Subcutaneous abdominal adipose tissue (tissue), 5 donors: Measurements from ENCODE around the gene PXMP4.

Experiments
- H3K27ac ChIP-seq: one replicate; pipeline ENCODE4 v1.7.0; 2013; ENCODE audit warnings: low read depth, mild to moderate bottlenecking, inconsistent platforms, low read length, moderate library complexity
- H3K27me3 ChIP-seq, 5 donors: one replicate each; pipeline ENCODE4 v1.7.0; 2013; ENCODE audit warnings: low read length in 5 of 5, inconsistent platforms in 1 of 5; ENCODE audit not compliant: control insufficient read depth in 5 of 5, insufficient read depth in 4 of 5
- H3K36me3 ChIP-seq, 5 donors: one replicate each; pipeline ENCODE4 v1.7.0; 2013; ENCODE audit warnings: low read length in 5 of 5; ENCODE audit not compliant: control insufficient read depth in 5 of 5, insufficient read depth in 5 of 5
- H3K4me1 ChIP-seq, 5 donors: one replicate each; pipeline ENCODE4 v1.7.0; 2013; ENCODE audit warnings: low read length in 5 of 5, mild to moderate bottlenecking in 3 of 5, moderate library complexity in 1 of 5; ENCODE audit not compliant: control insufficient read depth in 5 of 5, insufficient read depth in 5 of 5
- H3K4me3 ChIP-seq, 5 donors: one replicate each; pipeline ENCODE4 v1.7.0; 2013; ENCODE audit warnings: low read length in 5 of 5, low read depth in 1 of 5
- H3K9ac ChIP-seq, 5 donors: one replicate each; pipeline ENCODE4 v1.7.0; 2013; ENCODE audit warnings: low read length in 5 of 5, mild to moderate bottlenecking in 4 of 5, moderate library complexity in 3 of 5
- H3K9me3 ChIP-seq, 5 donors: one replicate each; pipeline ENCODE4 v1.7.0; 2013; ENCODE audit warnings: low read length in 5 of 5; ENCODE audit not compliant: control insufficient read depth in 5 of 5
- donor health status: healthy.
- donor health status: healthy.
- donor health status: healthy.
- donor health status: healthy.
- donor health status: healthy.

The PXMP4 gene

DNA sequence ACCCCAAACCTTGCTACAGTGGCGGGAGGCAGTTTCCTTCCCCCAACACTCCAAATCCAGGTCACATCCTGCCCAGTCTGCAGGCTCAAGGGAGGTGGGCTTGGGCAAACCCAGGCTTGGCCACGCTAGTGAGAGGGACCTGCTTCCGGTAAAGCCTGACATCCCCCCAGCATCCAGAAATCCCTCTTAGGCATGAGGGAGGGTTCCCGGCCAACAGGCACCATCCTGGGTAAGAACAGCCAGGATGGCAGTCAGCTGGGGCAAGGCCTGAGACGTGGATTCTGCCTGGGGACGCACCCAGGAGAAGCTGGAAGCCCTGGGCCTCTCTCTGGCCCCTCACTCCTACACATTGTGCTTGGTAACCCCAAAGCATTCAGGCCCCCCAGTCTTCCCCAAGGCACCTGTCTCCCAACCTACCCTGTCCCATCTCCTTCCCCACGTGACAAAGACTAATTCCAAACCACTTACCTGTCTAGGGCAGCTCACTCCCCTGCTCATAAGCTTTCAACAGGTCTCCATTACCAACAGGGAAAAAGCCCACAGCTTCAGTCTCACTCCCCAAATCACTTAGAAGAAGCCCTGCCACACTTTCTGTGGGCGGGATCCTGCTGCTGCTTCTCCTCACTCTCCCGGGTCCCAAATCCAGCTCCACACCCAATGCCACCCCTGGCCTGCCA is 55.9 kb downstream of the PXMP4 start:
- Histone ChIP-seq H3K36me3 (peaks cover 0 to 22% (median 12%) of the 10 kb centered on the region in 5 donors), H3K9me3 (no peaks in the 10 kb centered on the region), H3K9ac (peak overlapping the region in 3 of 5 donors; percentile 59 to 82 (median 64)), H3K27ac (no peak overlapping the region), H3K4me3 (peak overlapping the region; percentile 62 to 77 (median 67)), H3K4me1 (peaks cover 3 to 45% (median 42%) of the 10 kb centered on the region in 5 donors), H3K27me3 (no peaks in the 10 kb centered on the region)

DNA sequence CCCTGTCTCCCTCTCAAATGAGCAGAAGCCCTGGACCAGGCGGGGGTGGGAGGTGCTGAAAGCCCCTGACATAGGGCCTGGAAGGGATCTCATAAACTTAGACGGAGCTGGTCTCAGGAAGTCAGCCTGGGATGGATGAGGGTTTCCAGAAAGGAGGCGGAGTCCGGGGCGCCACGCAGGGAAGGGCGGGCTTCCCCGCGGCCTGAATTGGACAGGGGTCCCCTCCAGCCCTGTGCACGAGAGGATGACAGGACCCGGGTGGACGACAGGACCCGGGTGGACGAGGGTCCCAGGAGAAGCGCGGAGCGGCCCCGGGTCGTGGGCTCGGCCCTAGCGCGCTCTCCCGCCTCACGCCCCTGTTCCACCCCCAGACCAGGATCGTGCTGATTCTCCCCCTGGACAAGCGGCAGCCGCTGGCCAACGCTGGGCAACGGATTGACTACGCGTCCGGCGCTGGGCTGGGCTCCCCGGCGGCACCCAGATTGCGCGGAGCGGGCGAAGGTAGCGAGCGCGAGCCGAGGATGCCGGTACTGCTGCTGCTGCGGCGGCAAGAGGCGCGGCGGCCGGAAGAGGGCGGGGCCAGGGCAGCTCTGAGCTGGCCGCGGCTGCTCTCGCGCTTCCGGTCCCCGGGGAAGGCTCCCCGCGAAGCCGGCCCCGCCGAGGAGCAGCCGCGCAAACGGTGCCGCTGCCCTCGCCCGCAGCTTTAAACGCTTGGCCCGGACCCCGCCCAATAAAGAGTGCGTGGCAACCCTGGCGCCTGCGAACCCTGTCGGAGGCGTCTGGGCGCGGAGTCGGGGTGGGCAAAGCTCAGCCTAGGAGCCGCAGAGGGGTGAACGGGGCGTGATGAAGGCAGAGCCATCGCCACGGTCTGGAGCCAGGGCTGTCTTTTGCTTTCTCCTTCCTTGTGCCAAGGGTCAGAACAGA is 56.7 kb downstream of the PXMP4 start:
- Histone ChIP-seq H3K4me1 (peaks cover 3 to 43% (median 41%) of the 10 kb centered on the region in 5 donors), H3K4me3 (peak overlapping the region; percentile 62 to 77 (median 67)), H3K27ac (peak overlapping the region; percentile 10), H3K36me3 (peaks cover 0 to 22% (median 15%) of the 10 kb centered on the region in 5 donors), H3K9me3 (no peaks in the 10 kb centered on the region), H3K9ac (peak overlapping the region in 3 of 5 donors; percentile 59 to 82 (median 64)), H3K27me3 (no peaks in the 10 kb centered on the region)

DNA sequence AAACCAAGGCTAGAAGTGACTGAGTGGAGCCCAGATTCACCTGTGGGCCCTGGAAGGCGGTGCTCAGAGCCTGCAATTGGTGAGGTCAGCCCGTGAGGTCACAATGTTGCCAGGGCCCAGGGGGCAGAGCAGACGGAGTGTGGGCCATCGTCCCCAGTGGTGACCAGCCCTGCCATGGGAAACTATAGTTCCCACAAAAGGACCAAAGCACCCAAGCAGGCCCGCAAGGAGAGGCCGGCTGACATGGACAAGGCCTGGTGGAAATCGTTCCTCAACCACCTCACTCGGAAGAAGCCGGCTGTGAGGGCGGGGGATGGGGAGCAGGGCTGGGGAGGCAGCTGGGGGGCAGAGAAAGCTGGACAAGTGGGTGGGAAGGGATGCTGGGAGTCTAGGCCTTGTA is 57.9 kb downstream of the PXMP4 start, which contains the start of gene C20orf144:
TSS of gene C20orf144 (plus strand) at position 156 of the 400 bp plus-strand sequence. CDS start at position 175, 19 bp downstream.
- no peaks in the 10 kb centered on the region for H3K27me3 ChIP-seq
- H3K9me3 ChIP-seq = no peaks in the 10 kb centered on the region
- peak within 1 kb of the TSS in 3 of 5 donors; percentile 41 to 82 (median 48) for H3K9ac ChIP-seq
- peaks cover 3 to 30% (median 28%) of the 10 kb centered on the region in 5 donors for H3K4me1 ChIP-seq
- H3K4me3 ChIP-seq = peak within 1 kb of the TSS; percentile 40 to 77 (median 67)
- peaks cover 0 to 34% (median 27%) of the 10 kb centered on the region in 5 donors for H3K36me3 ChIP-seq
- peak within 1 kb of the TSS; percentile 10 for H3K27ac ChIP-seq

- peaks cover 3 to 18% (median 16%) of the 10 kb centered on the region in 5 donors for H3K4me1 ChIP-seq
- peaks cover 0 to 39% (median 31%) of the 10 kb centered on the region in 5 donors for H3K36me3 ChIP-seq
- H3K9me3 ChIP-seq = no peaks in the 10 kb centered on the region
- no peak overlapping the region for H3K27ac ChIP-seq
- no peak overlapping the region for H3K9ac ChIP-seq
- no peak overlapping the region for H3K4me3 ChIP-seq
- H3K27me3 ChIP-seq = no peaks in the 10 kb centered on the region
Measured at GRCh38 chr20:33660685-33661058, 59.4 kb downstream of the PXMP4 start.

DNA sequence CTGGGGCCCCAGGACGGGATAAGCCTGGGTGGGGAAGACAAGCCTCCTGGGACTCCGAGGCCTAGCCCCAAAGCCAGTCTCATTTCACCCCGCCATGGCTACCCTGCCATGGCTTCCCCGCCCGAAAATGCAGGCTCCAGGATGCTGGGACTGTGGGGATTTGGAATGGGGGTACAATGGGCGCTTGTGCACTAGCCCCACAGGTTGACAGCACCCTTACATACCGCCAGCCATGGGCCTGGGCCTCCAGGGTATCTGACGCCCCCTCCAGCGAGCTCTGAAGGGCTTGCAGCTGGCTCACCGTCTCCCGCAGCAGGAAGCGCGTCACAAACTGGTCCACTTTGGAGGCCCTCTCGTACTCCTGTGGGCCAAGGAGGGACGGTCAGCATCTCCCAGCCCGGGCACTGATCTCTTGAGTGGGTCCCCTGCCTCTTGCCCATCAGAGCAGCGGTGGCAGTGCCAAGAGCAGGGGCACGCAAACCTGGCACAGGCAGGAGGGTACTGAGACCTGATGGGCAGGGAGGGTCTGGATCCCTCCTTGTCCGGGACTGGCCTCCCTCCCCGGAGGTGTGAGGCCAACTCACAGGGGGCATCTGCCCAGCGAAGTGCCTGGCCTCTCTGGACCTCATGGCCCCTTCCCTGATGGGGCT is 60.0 kb downstream of the PXMP4 start:
- no peaks in the 10 kb centered on the region for H3K9me3 ChIP-seq
- no peaks in the 10 kb centered on the region for H3K27me3 ChIP-seq
- H3K27ac ChIP-seq = no peak overlapping the region
- H3K36me3 ChIP-seq = peaks cover 0 to 39% (median 31%) of the 10 kb centered on the region in 5 donors
- H3K4me1 ChIP-seq = peaks cover 3 to 18% (median 16%) of the 10 kb centered on the region in 5 donors
- H3K9ac ChIP-seq = no peak overlapping the region
- no peak overlapping the region for H3K4me3 ChIP-seq

DNA sequence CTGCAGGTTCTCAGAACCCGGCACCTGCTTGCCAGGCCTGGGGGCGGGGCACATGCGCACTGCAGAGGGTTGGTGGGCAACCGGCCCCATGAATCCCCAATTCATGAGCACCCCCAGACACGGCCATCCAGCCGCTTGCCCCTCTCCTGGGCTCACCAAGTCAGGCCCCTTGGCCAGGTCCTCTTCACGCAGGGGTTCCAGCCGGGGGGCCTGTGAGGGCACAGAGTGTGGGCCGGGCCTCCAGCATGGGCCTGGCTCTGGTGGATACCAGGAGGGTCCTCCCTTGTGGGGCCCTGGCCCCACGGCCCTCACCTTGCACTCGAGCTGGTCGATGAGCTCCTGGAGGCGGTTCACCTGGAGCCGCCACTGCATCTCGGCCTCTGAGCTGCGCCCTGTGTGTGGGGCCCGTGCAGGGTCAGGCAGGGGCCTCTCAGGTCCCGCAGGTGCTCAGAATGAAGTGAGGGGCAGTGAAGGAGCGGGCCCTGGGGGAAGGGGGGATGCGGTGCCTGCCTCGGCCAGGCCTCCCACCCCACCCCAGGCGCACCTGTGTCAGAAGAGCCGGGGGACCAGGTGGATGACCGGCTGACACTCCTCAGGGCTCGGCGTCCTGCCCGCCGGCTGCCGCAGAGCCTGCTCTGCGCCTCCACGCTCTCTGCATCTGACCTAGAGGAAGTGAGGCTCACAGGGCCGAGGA is 60.6 kb downstream of the PXMP4 start:
- peaks cover 3 to 18% (median 16%) of the 10 kb centered on the region in 5 donors for H3K4me1 ChIP-seq
- no peak overlapping the region for H3K27ac ChIP-seq
- no peaks in the 10 kb centered on the region for H3K9me3 ChIP-seq
- H3K36me3 ChIP-seq = peaks cover 0 to 39% (median 31%) of the 10 kb centered on the region in 5 donors
- H3K4me3 ChIP-seq = no peak overlapping the region
- H3K9ac ChIP-seq = no peak overlapping the region
- no peaks in the 10 kb centered on the region for H3K27me3 ChIP-seq

DNA sequence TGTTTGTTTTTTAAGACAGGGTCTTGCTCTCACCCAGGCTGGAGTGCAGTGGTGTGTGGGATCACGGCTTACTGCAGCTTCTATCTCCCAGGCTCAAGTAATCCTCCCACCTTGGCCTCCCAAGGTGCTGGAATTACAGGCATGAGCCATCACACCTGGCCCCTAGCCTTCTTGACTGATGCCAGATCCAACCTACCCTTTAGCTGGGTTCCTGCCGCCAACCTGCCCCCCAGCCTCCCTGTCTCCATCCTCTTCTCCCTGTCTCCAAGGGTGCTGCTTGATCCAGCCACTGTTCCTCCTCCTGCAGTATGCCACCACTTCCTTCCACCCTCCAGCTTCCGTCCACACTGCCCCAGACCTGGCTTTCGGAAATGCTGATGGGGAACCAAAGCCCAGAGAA is 61.2 kb downstream of the PXMP4 start:
- Histone ChIP-seq H3K4me1 (peaks cover under 1 to 13% (median 12%) of the 10 kb centered on the region in 5 donors), H3K9ac (no peak overlapping the region), H3K9me3 (no peaks in the 10 kb centered on the region), H3K27ac (no peak overlapping the region), H3K36me3 (peaks cover 0 to 39% (median 31%) of the 10 kb centered on the region in 5 donors), H3K4me3 (no peak overlapping the region), H3K27me3 (no peaks in the 10 kb centered on the region)

- Histone ChIP-seq H3K4me3 (no peak overlapping the region), H3K4me1 (peaks cover 0 to 13% (median 12%) of the 10 kb centered on the region in 5 donors), H3K27ac (no peak overlapping the region), H3K27me3 (no peaks in the 10 kb centered on the region), H3K9ac (no peak overlapping the region), H3K36me3 (peaks cover 0 to 39% (median 31%) of the 10 kb centered on the region in 5 donors), H3K9me3 (no peaks in the 10 kb centered on the region)
Measured at GRCh38 chr20:33658510-33658909, 61.6 kb downstream of the PXMP4 start.

- H3K9me3 ChIP-seq = no peaks in the 10 kb centered on the region
- H3K9ac ChIP-seq = no peak overlapping the region
- no peaks in the 10 kb centered on the region for H3K27me3 ChIP-seq
- no peak overlapping the region for H3K27ac ChIP-seq
- H3K4me3 ChIP-seq = no peak overlapping the region
- peaks cover 0 to 39% (median 31%) of the 10 kb centered on the region in 5 donors for H3K36me3 ChIP-seq
- peaks cover 0 to 12% (median 7%) of the 10 kb centered on the region in 5 donors for H3K4me1 ChIP-seq
Measured at GRCh38 chr20:33657704-33658095, 62.4 kb downstream of the PXMP4 start.
